ENCODE measurements around the gene SRCIN1. TPM values are rescaled to one million over a fixed set of nuclear protein-coding genes. Genes with fewer than 3 reads are reported as not detected.

SRCIN1 gene
- total RNA-seq, 2 donors from 2014 or later, result 11.2 to 19.8 TPM

GRCh38 chr17:38611872-38612376, 6.2 kb upstream of the SRCIN1 start:
- ATAC-seq (no peak), DNase-seq (no peak)
- intact Hi-C loops (cut with DNase I), result no loop called here
- TF ChIP-seq POLR2A (IDR thresholded peaks at IDR 0.05) (no peak), CTCF (IDR thresholded peaks at IDR 0.05) (no peak)
- H3K36me3 ChIP-seq (replicated peaks in 1 of 2; ENCODE audit: insufficient read depth in 1 of 2, low read depth in 2 of 2), result no peaks in the 10 kb centered on the region
- H3K4me3 ChIP-seq, result no peak overlapping the region
- peaks cover 13% of the 10 kb centered on the region for H3K4me1 ChIP-seq
- no peaks in the 10 kb centered on the region for H3K27me3 ChIP-seq
- no peak overlapping the region for H3K27ac ChIP-seq
- no peaks in the 10 kb centered on the region for H3K9me3 ChIP-seq
- 93 to 97% methylated on average over 6 of the region's 6 CpGs for WGBS, 2 donors

- intact Hi-C loops (cut with DNase I), result no loop called here
Observed at GRCh38 chr17:38611070-38611786, 5.5 kb upstream of the SRCIN1 start.

GRCh38 chr17:38609280-38610031, 3.7 kb upstream of the SRCIN1 start:
- Histone ChIP-seq H3K36me3 (replicated peaks in 1 of 2; ENCODE audit: insufficient read depth in 1 of 2, low read depth in 2 of 2) (no peaks in the 10 kb centered on the region), H3K27ac (no peak overlapping the region), H3K9me3 (no peaks in the 10 kb centered on the region), H3K27me3 (no peaks in the 10 kb centered on the region), H3K4me1 (peaks cover 29% of the 10 kb centered on the region), H3K4me3 (no peak overlapping the region)
- ATAC-seq (no peak), DNase-seq (no peak)
- no peak for TF ChIP-seq POLR2A (IDR thresholded peaks at IDR 0.05)
- no peak for TF ChIP-seq CTCF (IDR thresholded peaks at IDR 0.05)
- WGBS, 2 donors, result 65 to 67% methylated on average over 4 to 9 of the region's 9 CpGs
- intact Hi-C loops (cut with DNase I), result no loop called here

More at GRCh38 chr17:38611070-38611786, 5.5 kb upstream of the SRCIN1 start:
- Histone ChIP-seq H3K36me3 (replicated peaks in 1 of 2; ENCODE audit: insufficient read depth in 1 of 2, low read depth in 2 of 2) (no peaks in the 10 kb centered on the region), H3K4me1 (peaks cover 20% of the 10 kb centered on the region), H3K27ac (no peak overlapping the region), H3K27me3 (no peaks in the 10 kb centered on the region), H3K9me3 (no peaks in the 10 kb centered on the region), H3K4me3 (no peak overlapping the region)
- 72 to 74% methylated on average over 11 of the region's 11 CpGs for WGBS, 2 donors
- DNase-seq (no peak), ATAC-seq (no peak)
- no peak for TF ChIP-seq POLR2A (IDR thresholded peaks at IDR 0.05)
- no peak for TF ChIP-seq CTCF (IDR thresholded peaks at IDR 0.05)

GRCh38 chr17:38608648-38609047, 2.9 kb upstream of the SRCIN1 start:
- H3K4me1 ChIP-seq, result peaks cover 29% of the 10 kb centered on the region

More at GRCh38 chr17:38608648-38609047, 2.9 kb upstream of the SRCIN1 start:
- Histone ChIP-seq H3K4me3 (no peak overlapping the region), H3K36me3 (replicated peaks in 1 of 2; ENCODE audit: insufficient read depth in 1 of 2, low read depth in 2 of 2) (no peaks in the 10 kb centered on the region), H3K27me3 (no peaks in the 10 kb centered on the region), H3K27ac (no peak overlapping the region), H3K9me3 (no peaks in the 10 kb centered on the region)
- WGBS, 2 donors, result 72% methylated on average over 4 of the region's 4 CpGs; no CpG with 5 or more reads in 1 of the 2 donors
- intact Hi-C loops (cut with DNase I), result no loop called here
- no peak for ATAC-seq
- TF ChIP-seq CTCF (IDR thresholded peaks at IDR 0.05) (no peak), POLR2A (IDR thresholded peaks at IDR 0.05) (no peak)
- DNase-seq, result peak; percentile 62 to 86 (median 78)
